HG03571 (cell line): Measurements from ENCODE around the gene RNASE1.
"Not testable (repeated sequence)": the region's sequence is repeated elsewhere in the genome, so short reads cannot be mapped to it uniquely, and the experiment has no call there.

ENCODE experiments used
- ATAC-seq: cut with Tn5 transposase; IDR thresholded peaks from one replicate; pipeline ENCODE4 v1.9.1; 2021; ENCODE audit not compliant: unreplicated experiment

Gene RNASE1

GRCh38 chr14:20802341-20803084 lies at the start of gene RNASE1:
RNASE1 (minus strand) TSS chr14:20802844; CDS start chr14:20802068, 776 bp downstream.
- no peak for ATAC-seq

GRCh38 chr14:20848955-20849570 lies 46.4 kb upstream of the RNASE1 start:
- no peak for ATAC-seq

GRCh38 chr14:20848316-20848954 lies 45.8 kb upstream of the RNASE1 start:
- ATAC-seq, result no peak

- no peak for ATAC-seq
Observed at GRCh38 chr14:20846560-20846959, 43.9 kb upstream of the RNASE1 start.

GRCh38 chr14:20841096-20841495 lies 38.5 kb upstream of the RNASE1 start:
- ATAC-seq, result no peak

GRCh38 chr14:20837831-20838230 lies 35.2 kb upstream of the RNASE1 start:
- no peak for ATAC-seq

GRCh38 chr14:20836668-20837338 lies 34.2 kb upstream of the RNASE1 start:
- no peak for ATAC-seq

GRCh38 chr14:20834899-20835298 lies 32.3 kb upstream of the RNASE1 start:
- ATAC-seq, result no peak

- no peak for ATAC-seq
Observed at GRCh38 chr14:20830831-20831230, 28.2 kb upstream of the RNASE1 start.

- not testable (repeated sequence) for ATAC-seq
Observed at GRCh38 chr14:20828024-20828694, 25.5 kb upstream of the RNASE1 start.

- no peak for ATAC-seq
Observed at GRCh38 chr14:20827326-20827725, 24.7 kb upstream of the RNASE1 start.

GRCh38 chr14:20826666-20827065 lies 24.0 kb upstream of the RNASE1 start:
- not testable (repeated sequence) for ATAC-seq

- ATAC-seq, result no peak
Observed at GRCh38 chr14:20823859-20824258, 21.2 kb upstream of the RNASE1 start.

- not testable (repeated sequence) for ATAC-seq
Observed at GRCh38 chr14:20821521-20822108, 19.0 kb upstream of the RNASE1 start.

GRCh38 chr14:20820063-20820904 lies 17.6 kb upstream of the RNASE1 start:
- no peak for ATAC-seq

GRCh38 chr14:20818861-20819260 lies 16.2 kb upstream of the RNASE1 start:
- ATAC-seq, result no peak

- not testable (repeated sequence) for ATAC-seq
Observed at GRCh38 chr14:20815946-20816345, 13.3 kb upstream of the RNASE1 start.

- ATAC-seq, result no peak
Observed at GRCh38 chr14:20811986-20812975, 9.6 kb upstream of the RNASE1 start.
